Peyer's patch (tissue), 4 donors: ENCODE measurements around the gene PDE4D. TPM values are rescaled to one million over a fixed set of nuclear protein-coding genes. Genes with fewer than 3 reads are reported as not detected.
"Not testable (repeated sequence)": the region's sequence is repeated elsewhere in the genome, so short reads cannot be mapped to it uniquely, and the experiment has no call there.

ENCODE experiments used
- DNase-seq, 3 donors: peaks; one replicate each; pipeline ENCODE4 v3.0.0-alpha.2; 2017 to 2019
- H3K27ac ChIP-seq, 4 donors: fragments of 200-600 bp; sonication (generic); one replicate each; pipeline ENCODE4 v1.5.1; 2016 to 2019
- H3K27me3 ChIP-seq, 2 donors: fragments of 200-600 bp; sonication (generic); one replicate each; pipeline ENCODE4 v1.5.1; 2019
- H3K36me3 ChIP-seq, 3 donors: fragments of 200-600 bp; sonication (generic); one replicate each; pipeline ENCODE4 v1.5.1; 2016 to 2019
- H3K4me1 ChIP-seq, 4 donors: fragments of 200-600 bp; sonication (generic); one replicate each; pipeline ENCODE4 v1.5.1; 2016 to 2019
- H3K4me3 ChIP-seq, 4 donors: fragments of 200-600 bp; sonication (generic); 1 replicate in 3 of 4; 2 replicates in 1 of 4; pipeline ENCODE4 v1.5.1; 2016 to 2019; ENCODE audit warnings: mild to moderate bottlenecking in 1 of 4
- H3K9me3 ChIP-seq, 4 donors: fragments of 200-600 bp; sonication (generic); one replicate each; pipeline ENCODE4 v1.5.1; 2016 to 2019; ENCODE audit warnings: mild to moderate bottlenecking in 1 of 4
- CTCF ChIP-seq, 6 experiments: fragments of 450-650 bp in 4 of 6; fragments of 200-600 bp in 2 of 6; sonication (generic) in 1 of 6; IDR thresholded peaks; one replicate each; pipeline ENCODE4 v1.5.1; 2017 to 2019; ENCODE audit warnings: antibody characterized with exemption in 6 of 6, mild to moderate bottlenecking in 3 of 6, moderate library complexity in 1 of 6
- POLR2A ChIP-seq, 2 donors: fragments of 450-650 bp; IDR thresholded peaks; one replicate each; pipeline ENCODE4 v1.5.1; 2017; ENCODE audit warnings: antibody characterized with exemption in 2 of 2, mild to moderate bottlenecking in 2 of 2, moderate library complexity in 2 of 2
- total RNA-seq, 4 donors: library from RNA; depleted of rRNA; stranded (reverse); fragments of >200 nt; gene quantifications; one replicate each; pipeline ENCODE4 v1.1.0, GENCODE V29; 2016

PDE4D gene
- total RNA-seq, 4 donors from 2014 or later, result 19.8 to 89.1 (median 43.9) TPM

- Histone ChIP-seq H3K4me1 (no peaks in the 10 kb centered on the region), H3K36me3 (no peaks in the 10 kb centered on the region), H3K9me3 (no peaks in the 10 kb centered on the region), H3K27me3 (no peaks in the 10 kb centered on the region), H3K4me3 (no peak overlapping the region), H3K27ac (no peak overlapping the region)
- no peak for DNase-seq
- TF ChIP-seq POLR2A (IDR thresholded peaks at IDR 0.05) (no peak), CTCF (IDR thresholded peaks at IDR 0.05) (no peak)
These were observed 834.4 kb downstream of the PDE4D start for GRCh38 chr5:59058969-59059687.

- no peaks in the 10 kb centered on the region for H3K9me3 ChIP-seq
- H3K4me1 ChIP-seq, result no peaks in the 10 kb centered on the region
- no peak for TF ChIP-seq POLR2A (IDR thresholded peaks at IDR 0.05)
- no peak for TF ChIP-seq CTCF (IDR thresholded peaks at IDR 0.05)
- no peak for DNase-seq
- no peak overlapping the region for H3K4me3 ChIP-seq
- no peaks in the 10 kb centered on the region for H3K36me3 ChIP-seq
- no peaks in the 10 kb centered on the region for H3K27me3 ChIP-seq
- no peak overlapping the region for H3K27ac ChIP-seq
These were observed 835.3 kb downstream of the PDE4D start for GRCh38 chr5:59058237-59058636.

GRCh38 chr5:59056599-59056998 is 836.9 kb downstream of the PDE4D start:
- not testable (repeated sequence) for H3K9me3 ChIP-seq, H3K4me3 ChIP-seq, DNase-seq, H3K4me1 ChIP-seq, H3K27ac ChIP-seq, H3K27me3 ChIP-seq, H3K36me3 ChIP-seq

- no peak for TF ChIP-seq POLR2A (IDR thresholded peaks at IDR 0.05)
- no peak for TF ChIP-seq CTCF (IDR thresholded peaks at IDR 0.05)
- Histone ChIP-seq H3K27me3 (no peaks in the 10 kb centered on the region), H3K27ac (no peak overlapping the region), H3K36me3 (no peaks in the 10 kb centered on the region), H3K4me1 (no peaks in the 10 kb centered on the region), H3K4me3 (no peak overlapping the region), H3K9me3 (no peaks in the 10 kb centered on the region)
- no peak for DNase-seq
These were observed 837.6 kb downstream of the PDE4D start for GRCh38 chr5:59055745-59056448.

- DNase-seq, result no peak
- Histone ChIP-seq H3K36me3 (no peaks in the 10 kb centered on the region), H3K27me3 (no peaks in the 10 kb centered on the region), H3K4me3 (no peak overlapping the region), H3K27ac (no peak overlapping the region), H3K4me1 (no peaks in the 10 kb centered on the region), H3K9me3 (no peaks in the 10 kb centered on the region)
- TF ChIP-seq POLR2A (IDR thresholded peaks at IDR 0.05) (no peak), CTCF (IDR thresholded peaks at IDR 0.05) (no peak)
These were observed 838.5 kb downstream of the PDE4D start for GRCh38 chr5:59054963-59055528.

GRCh38 chr5:59051951-59052350 is 841.6 kb downstream of the PDE4D start:
- no peak for DNase-seq

More at GRCh38 chr5:59051951-59052350, 841.6 kb downstream of the PDE4D start:
- no peak for TF ChIP-seq POLR2A (IDR thresholded peaks at IDR 0.05)
- TF ChIP-seq CTCF (IDR thresholded peaks at IDR 0.05), result no peak
- Histone ChIP-seq H3K27me3 (no peaks in the 10 kb centered on the region), H3K27ac (no peak overlapping the region), H3K9me3 (no peaks in the 10 kb centered on the region), H3K4me3 (no peak overlapping the region), H3K36me3 (no peaks in the 10 kb centered on the region), H3K4me1 (no peaks in the 10 kb centered on the region)
